ENCODE measurements around the gene HBA1.

DNA sequence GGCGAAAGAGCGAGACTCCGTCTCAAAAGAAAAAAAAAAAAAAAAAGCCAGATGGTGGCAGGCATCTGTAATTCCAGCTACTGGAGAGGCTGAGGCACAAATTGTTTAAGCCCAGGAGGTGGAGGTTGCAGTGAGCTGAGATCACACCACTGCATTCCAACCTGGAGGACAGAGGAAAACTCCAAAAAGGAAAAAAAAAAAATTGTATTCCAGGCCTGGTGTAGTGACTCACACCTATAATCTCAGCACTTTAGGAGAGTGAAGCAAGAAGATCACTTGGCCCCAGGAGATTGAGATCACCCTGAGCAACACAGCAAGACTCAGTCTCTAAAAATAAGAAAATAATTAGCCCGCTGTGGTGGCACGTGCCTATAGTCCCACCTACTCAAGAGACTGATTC is 23.9 kb downstream of the HBA1 start:
- TF ChIP-seq, protein P1, sequence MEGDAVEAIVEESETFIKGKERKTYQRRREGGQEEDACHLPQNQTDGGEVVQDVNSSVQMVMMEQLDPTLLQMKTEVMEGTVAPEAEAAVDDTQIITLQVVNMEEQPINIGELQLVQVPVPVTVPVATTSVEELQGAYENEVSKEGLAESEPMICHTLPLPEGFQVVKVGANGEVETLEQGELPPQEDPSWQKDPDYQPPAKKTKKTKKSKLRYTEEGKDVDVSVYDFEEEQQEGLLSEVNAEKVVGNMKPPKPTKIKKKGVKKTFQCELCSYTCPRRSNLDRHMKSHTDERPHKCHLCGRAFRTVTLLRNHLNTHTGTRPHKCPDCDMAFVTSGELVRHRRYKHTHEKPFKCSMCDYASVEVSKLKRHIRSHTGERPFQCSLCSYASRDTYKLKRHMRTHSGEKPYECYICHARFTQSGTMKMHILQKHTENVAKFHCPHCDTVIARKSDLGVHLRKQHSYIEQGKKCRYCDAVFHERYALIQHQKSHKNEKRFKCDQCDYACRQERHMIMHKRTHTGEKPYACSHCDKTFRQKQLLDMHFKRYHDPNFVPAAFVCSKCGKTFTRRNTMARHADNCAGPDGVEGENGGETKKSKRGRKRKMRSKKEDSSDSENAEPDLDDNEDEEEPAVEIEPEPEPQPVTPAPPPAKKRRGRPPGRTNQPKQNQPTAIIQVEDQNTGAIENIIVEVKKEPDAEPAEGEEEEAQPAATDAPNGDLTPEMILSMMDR (conservative IDR thresholded peaks at IDR 0.05; ENCODE audit: low read depth, low read length) = no peak
- TF ChIP-seq EZH2phosphoT487 (IDR thresholded peaks at IDR 0.05; ENCODE audit: borderline replicate concordance, low read length) (no peak), EZH2 (IDR thresholded peaks at IDR 0.05; ENCODE audit: low read length, unreplicated experiment) (no peak)
